Measurements from ENCODE around the gene EXOSC5. TPM values are rescaled to one million over a fixed set of nuclear protein-coding genes. Genes with fewer than 3 reads are reported as not detected.
A peak's percentile ranks its signal among the peaks of the same experiment; 100 is the strongest.
"Not testable (repeated sequence)": the region's sequence is repeated elsewhere in the genome, so short reads cannot be mapped to it uniquely, and the experiment has no call there.

EXOSC5 gene
- total RNA-seq, 1 experiment from 2014 or later: 78.5 TPM

DNA sequence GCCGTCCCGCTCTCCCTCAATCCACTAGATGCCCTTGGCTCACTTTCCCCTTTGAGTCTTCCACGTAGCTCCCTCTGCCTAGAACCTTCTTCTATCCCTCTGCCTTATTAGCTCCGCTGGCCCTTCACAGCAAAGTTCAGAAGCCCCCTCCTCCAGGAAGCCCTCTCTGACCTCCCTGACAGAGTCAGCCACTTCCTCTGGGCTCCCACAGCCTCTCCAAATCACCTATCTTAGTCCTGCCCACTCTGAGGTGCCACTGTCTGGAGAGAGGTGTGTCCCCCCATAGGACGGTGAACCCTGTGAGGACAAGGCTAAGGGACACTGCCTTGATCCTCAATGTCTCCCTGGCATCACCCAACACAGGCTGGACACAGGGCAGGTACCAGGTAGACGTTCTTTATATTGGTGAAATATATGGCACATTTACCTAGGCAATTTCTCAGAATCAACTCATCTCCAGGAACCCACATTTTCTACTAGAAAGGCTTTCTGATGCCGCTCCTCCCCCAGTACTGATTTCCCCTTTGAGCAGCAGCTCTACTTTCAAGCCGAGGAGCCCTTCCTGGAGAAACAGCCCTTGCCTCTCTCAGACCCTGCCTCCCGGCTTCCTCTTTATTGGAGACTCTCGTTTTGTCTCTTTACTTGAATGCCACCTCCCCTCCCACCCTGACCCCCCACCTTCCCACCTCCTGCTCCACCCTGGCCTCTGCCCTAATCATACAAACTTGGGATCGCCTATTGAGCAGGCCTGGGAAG, 40.0 kb downstream of the EXOSC5 start:
- in situ Hi-C loops (cut with HindIII; ENCODE audit: low pct_unique_long_range_greater_than_20kb, low sequenced_read_pairs): no loop called here
- DNase-seq (ENCODE audit: low read depth): no peak

- DNase-seq (ENCODE audit: low read depth): no peak
- in situ Hi-C loops (cut with HindIII; ENCODE audit: low pct_unique_long_range_greater_than_20kb, low sequenced_read_pairs): no loop called here
Observed at GRCh38 chr19:41355802-41356201, 41.4 kb downstream of the EXOSC5 start.

- no peak for DNase-seq (ENCODE audit: low read depth)
- in situ Hi-C loops (cut with HindIII; ENCODE audit: low pct_unique_long_range_greater_than_20kb, low sequenced_read_pairs): no loop called here
Observed at GRCh38 chr19:41355035-41355434, 42.1 kb downstream of the EXOSC5 start.

GRCh38 chr19:41354343-41354953, 42.7 kb downstream of the EXOSC5 start:
- no peak for DNase-seq (ENCODE audit: low read depth)
- in situ Hi-C loops (cut with HindIII; ENCODE audit: low pct_unique_long_range_greater_than_20kb, low sequenced_read_pairs): no loop called here

GRCh38 chr19:41353466-41354342, 43.5 kb downstream of the EXOSC5 start, which contains the start of gene TGFB1:
TGFB1 (minus strand) TSS chr19:41353922; CDS start chr19:41353044, 878 bp downstream.
- in situ Hi-C loops (cut with HindIII; ENCODE audit: low pct_unique_long_range_greater_than_20kb, low sequenced_read_pairs): no loop called here
- peak; percentile 94 for DNase-seq (ENCODE audit: low read depth)

GRCh38 chr19:41352609-41353465, 44.3 kb downstream of the EXOSC5 start:
- in situ Hi-C loops (cut with HindIII; ENCODE audit: low pct_unique_long_range_greater_than_20kb, low sequenced_read_pairs): no loop called here
- peak; percentile 69 for DNase-seq (ENCODE audit: low read depth)

DNA sequence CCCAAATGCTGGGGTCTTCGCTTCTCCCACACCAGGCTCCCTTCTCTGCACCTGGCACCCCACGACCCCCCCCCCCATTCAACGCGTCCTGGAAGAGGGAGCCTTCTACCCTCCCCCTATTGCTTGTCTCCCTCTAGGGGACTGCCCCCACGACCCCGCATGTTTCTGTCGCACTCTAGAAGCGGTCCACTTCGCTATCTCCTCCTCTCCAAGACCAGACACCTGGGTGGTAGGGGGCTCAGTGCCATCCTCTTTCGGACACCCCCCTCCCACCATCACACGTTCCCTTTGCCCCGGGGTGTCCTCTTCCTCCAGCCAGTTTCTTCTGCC, 44.9 kb downstream of the EXOSC5 start:
- DNase-seq (ENCODE audit: low read depth): no peak
- in situ Hi-C loops (cut with HindIII; ENCODE audit: low pct_unique_long_range_greater_than_20kb, low sequenced_read_pairs): no loop called here

GRCh38 chr19:41351339-41352245, 45.6 kb downstream of the EXOSC5 start:
- in situ Hi-C loops (cut with HindIII; ENCODE audit: low pct_unique_long_range_greater_than_20kb, low sequenced_read_pairs): no loop called here
- peak; percentile 75 for DNase-seq (ENCODE audit: low read depth)

DNA sequence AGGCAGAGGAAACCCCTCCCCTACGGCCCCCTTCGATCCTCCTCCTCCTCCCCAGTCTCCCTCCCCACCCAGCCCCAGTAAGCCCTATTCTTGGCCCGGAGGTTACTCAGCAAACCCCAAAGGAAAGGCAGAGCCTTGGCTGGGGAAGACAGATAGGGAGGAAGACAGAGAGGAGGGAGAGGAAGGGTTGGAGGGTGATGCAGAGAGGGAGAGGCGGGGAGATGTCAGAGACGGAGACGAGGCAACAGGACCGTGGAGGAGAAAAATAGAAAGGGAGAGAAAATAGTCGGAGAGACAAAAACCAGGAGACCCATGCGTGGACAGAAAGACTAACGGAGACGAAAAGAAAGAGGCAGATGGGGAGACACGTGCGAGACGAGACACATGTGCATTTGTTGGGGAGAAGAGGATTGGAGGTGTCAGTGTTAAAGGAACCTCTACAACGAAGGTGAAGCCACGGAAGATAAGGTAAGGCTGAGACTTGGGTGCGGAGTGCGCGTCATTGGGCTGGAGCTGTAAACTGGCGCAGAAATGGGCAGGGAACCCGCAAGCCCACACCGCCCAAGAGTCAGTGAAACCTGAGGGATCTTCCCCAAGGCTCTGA, 46.3 kb downstream of the EXOSC5 start:
- DNase-seq (ENCODE audit: low read depth): no peak
- in situ Hi-C loops (cut with HindIII; ENCODE audit: low pct_unique_long_range_greater_than_20kb, low sequenced_read_pairs): no loop called here

DNA sequence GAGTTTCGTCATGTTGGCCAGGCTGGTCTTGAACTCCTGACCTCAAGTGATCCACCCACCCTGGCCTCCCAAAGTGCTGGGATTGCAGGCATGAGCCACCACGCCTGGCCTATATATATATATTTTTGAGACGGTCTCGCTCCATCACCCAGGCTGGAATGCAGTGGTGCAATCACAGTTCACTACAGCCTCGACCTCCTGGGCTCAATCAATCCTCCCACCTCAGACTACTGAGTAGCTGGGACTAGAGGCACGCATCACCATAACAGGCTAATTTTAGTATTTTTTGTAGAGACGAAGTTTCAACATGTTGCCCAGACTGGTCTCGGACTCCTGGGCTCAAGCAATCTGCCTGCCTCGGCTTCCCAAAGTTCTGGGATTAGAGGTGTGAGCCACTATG, 50.2 kb downstream of the EXOSC5 start:
- DNase-seq (ENCODE audit: low read depth); in situ Hi-C loops (cut with HindIII; ENCODE audit: low pct_unique_long_range_greater_than_20kb, low sequenced_read_pairs): not testable (repeated sequence)

GRCh38 chr19:41344162-41344561, 53.0 kb downstream of the EXOSC5 start:
- DNase-seq (ENCODE audit: low read depth): no peak
- in situ Hi-C loops (cut with HindIII; ENCODE audit: low pct_unique_long_range_greater_than_20kb, low sequenced_read_pairs): no loop called here

DNA sequence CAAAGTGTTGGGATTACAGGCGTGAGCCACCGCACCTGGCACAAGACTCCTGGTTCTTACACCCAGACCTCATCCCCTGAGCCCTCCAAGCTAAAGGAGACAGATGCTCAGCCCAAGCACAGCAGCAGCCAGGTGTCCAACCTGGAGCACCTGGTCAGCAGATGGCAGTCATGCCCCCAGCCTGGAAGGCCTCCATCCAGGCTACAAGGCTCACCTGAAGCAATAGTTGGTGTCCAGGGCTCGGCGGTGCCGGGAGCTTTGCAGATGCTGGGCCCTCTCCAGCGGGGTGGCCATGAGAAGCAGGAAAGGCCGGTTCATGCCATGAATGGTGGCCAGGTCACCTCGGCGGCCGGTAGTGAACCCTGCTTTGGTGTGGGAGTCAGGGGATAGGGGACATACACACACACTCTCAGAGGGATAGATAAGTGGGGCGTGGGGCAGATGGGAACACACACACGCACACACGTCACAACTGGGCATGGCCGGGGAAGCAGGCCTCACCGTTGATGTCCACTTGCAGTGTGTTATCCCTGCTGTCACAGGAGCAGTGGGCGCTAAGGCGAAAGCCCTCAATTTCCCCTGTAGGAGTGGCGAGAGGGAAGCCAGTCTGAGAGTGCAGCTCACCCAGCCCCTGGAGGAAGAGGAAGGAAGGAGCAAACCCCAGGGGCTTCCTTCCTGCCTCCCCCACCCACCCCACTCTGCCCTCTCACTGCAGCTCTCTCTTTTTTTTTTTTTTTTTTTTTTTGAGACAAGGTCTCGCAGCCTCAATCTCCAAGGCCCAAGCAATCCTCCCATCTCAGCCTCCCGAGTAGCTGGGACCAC, 55.3 kb downstream of the EXOSC5 start:
- DNase-seq (ENCODE audit: low read depth): no peak
- in situ Hi-C loops (cut with HindIII; ENCODE audit: low pct_unique_long_range_greater_than_20kb, low sequenced_read_pairs): no loop called here

- DNase-seq (ENCODE audit: low read depth): peak; percentile 85
- in situ Hi-C loops (cut with HindIII; ENCODE audit: low pct_unique_long_range_greater_than_20kb, low sequenced_read_pairs): no loop called here
Observed at GRCh38 chr19:41339936-41340335, 57.2 kb downstream of the EXOSC5 start.

Measured in Caki2 (cell line).